HG03571 (cell line): Measurements from ENCODE around the gene PDE8A.

Source experiments
- ATAC-seq: cut with Tn5 transposase; IDR thresholded peaks from one replicate; pipeline ENCODE4 v1.9.1; 2021; ENCODE audit not compliant: unreplicated experiment

PDE8A gene

DNA sequence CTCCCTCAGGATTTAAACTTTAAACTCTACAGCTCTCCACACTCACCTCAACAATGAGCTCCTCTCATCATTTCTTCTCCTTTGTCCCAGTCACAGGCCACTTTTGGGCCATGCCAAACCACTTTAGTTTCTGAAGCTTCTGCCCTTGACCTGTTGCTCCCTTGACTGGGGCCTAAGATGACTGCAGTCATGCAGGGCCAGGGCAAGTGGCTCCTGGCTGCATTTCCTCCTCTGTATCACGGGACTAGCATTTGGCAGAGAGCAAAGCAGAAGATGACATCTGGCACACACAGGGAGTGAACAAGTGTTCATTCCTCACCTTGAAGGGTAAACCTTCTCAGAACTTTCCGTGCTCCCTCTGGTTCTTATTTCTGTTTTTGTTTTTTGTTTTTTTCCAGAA lies 136.9 kb downstream of the PDE8A start:
- no peak for ATAC-seq

DNA sequence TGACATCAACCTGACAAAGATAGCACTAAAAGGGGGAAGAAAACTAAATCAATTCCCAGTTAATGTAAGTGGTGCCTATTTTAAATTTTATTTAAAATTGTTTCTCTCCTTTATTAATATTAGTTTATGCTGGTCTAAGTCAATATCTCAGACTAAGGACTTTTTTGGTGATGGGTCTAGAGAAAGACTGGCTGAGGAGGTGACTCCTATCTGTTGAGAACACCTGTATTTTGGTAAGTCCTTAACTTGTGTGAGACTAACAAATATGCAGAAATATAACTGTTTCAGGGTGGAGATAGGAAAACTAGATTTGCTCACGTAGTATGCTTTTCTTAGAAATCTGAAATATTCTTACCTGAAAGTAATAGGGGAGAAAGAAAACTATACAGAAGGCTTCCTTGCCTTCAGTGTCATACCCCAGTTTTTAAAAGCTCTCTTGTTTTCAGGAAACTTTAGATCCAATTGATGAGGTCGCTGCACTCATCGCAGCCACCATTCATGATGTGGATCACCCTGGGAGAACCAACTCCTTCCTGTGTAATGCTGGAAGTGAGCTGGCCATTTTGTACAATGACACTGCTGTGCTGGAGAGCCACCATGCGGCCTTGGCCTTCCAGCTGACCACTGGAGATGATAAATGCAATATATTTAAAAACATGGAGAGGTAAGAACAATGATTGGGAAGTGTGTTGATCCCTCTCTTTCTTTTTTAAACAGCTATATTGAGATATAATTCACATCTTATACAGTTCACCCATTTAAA lies 138.9 kb downstream of the PDE8A start:
- ATAC-seq: no peak

DNA sequence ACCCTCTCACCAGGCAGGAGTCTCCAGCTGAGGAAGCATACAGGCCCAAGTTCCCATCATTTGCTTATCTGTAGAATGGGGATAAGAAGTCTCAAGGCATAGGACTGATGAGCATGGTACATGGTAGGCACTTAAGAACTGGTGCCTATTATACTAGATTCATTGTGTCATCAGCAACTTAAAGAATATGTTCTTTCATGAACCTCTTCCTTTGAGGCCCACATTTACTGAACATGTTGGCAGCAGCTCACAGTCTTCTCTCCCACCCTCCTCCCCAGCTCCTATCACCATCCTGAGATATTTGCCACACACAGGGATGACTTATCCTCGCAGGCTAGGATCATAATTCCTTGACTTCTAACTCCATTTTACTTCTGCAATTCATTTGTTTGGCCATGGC lies 142.5 kb downstream of the PDE8A start:
- ATAC-seq: no peak

DNA sequence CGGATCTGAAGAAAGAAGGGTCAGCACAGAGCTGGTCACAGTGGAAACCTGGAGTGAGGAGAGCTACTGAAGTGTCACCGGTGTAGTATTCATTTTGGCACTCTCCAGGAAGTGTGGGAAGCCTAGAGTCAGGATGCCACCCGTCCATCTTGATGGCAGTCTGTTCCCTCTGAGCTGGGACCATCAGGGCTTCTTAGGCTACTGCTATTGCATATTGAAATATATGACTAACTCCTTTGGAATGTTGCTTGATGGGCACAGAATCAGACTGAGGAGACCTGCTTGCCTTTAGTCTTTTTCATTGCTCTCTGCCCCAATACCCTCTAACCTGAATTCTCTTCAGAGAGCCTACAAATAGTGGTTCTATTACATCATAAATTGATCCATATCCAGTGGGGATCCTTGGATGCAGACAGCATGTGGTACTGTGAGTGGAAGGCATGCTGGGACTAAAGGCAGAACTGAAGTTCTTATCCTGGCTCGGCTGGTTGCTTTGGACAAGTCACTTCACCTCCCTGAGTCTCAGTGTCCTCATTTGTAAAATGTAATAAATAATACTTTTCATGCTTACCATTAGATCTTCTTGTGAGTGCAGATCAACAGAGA lies 143.5 kb downstream of the PDE8A start:
- ATAC-seq: no peak

DNA sequence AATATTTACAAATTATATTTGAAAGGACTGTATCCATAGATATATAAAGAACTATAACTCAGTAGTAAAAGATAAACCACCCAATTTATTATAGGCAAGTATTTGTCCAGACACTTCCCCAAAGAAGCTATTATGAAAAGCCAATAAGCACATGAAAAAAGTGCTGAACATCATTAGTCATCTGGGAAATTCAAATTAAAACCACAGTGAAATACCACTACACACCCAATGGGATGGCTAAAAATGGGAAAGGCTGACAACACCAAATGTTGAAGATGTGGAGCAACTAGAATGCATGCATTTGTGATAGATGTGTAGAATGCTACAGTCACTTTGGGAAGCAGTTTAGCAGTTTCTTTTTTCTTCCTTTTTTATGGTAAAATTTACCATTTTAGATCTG lies 147.0 kb downstream of the PDE8A start:
- no peak for ATAC-seq

DNA sequence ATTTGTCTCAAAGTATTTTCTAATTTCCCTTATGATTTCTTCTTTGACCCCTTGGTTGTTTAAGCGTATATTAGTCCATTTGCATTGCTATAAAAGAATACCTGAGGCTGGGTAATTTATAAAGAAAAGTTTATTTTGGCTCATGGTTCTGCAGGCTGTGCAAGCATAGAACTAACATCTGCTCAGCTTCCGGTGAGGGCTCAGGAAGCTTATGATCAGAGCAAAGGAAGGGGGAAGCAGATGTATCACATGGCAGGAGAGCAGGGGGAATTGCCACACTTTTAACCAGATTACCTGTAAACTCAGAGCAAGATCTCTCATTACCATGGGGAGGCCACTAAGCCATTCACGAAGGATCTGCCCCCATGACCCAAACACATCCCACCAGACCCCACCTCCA lies 148.2 kb downstream of the PDE8A start:
- no peak for ATAC-seq

DNA sequence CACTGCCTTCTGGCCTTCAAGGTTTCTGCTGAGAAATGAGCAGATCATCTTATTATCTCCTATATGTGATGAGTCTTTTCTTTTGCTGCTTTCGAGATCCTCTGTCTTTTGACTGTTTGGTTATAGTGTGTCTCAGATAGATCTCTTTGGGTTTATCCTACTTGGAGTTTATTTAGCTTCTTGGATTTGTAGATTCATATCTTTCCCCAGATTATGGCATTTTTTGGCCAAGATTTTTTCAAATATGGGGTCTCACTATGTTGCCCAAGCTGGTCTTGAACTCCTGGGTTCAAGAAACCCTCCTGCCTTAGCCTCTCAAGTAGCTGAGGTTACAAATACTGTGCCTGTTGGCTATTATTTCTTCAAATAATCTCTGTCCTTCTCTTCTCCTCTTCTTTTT lies 150.3 kb downstream of the PDE8A start:
- ATAC-seq: no peak

DNA sequence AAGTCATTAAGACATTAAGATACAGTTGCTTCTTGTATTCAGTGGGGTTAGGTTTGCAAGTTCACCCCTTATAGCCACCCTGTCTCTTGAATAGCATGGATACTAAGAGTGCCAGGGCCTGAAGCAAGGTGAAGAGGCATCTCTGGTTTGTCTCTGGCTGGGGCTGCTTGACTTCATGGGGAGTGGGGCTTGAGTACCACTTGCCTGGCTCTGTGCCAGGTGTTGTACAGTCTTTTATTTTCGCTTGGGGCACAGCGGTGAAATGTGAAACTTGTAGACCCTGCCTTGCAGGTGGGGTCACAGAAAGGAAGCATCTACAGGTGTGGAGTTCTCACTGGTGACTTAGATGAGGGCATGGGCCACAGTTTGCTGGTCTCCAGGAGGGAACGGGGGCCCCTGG lies 152.1 kb downstream of the PDE8A start:
- no peak for ATAC-seq

DNA sequence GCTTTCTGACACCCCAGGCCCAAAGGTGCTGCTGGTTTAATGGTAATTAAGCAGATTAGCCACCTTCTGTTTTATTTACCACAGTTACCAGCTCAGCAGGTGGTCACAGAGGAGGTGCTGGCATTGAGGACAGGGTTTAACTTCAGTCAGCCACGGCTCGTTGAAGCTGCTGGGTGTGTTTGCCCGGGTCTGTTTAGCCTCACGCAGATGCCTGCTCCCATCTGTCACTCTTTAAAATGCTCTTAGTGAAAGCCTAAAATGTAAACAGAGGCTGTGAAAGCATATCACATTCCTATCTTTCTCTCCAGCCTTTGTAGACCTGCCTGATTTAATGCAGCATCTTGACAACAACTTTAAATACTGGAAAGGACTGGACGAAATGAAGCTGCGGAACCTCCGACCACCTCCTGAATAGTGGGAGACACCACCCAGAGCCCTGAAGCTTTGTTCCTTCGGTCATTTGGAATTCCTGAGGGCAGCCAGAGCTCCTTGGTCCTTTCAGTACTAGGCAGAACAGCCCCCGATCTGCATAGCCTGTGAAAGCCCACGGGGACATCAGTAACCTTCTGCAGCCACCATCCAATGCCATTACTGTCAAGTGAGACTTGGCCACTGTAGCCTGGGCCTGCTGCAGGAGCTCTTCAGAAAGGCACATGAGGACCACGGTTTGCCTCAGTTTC lies 156.0 kb downstream of the PDE8A start:
- ATAC-seq: no peak

DNA sequence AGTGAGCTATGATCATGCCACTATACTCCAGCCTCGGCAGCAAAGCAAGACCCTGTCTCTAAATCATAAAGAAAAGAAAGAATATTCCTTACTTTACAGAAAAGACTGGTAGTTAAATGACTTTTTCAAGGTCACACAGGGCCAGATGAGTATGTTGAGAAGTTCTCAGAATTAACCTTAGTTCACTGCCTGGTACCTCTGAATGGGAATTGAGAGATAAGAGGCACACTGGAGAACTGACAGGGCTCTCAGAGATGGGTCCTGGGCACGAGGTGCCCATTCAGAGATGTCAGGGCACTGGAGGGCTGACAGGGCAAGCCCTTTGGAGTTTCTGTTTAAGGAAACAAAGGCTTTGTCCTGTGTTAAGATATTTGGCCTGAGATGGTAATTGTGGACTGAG lies 157.7 kb downstream of the PDE8A start:
- ATAC-seq: no peak

DNA sequence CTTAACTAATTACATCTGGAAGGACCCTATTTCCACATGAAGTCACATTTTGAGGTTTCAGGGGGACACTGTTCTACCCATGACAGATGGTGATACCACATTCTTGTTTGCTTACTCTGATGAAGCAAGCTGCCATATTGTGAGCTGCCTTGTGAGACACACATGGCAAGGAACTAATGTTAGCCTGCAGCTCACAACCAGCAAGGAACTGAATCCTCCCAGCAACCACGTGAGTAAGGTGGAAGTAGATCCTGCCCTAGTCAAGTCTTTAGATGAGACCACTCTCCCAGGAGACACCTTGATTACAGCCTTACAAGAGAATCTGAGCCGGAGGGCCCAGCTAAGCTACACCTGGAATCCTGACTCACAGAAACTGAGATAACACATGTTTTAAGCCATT lies 160.1 kb downstream of the PDE8A start:
- ATAC-seq: no peak

DNA sequence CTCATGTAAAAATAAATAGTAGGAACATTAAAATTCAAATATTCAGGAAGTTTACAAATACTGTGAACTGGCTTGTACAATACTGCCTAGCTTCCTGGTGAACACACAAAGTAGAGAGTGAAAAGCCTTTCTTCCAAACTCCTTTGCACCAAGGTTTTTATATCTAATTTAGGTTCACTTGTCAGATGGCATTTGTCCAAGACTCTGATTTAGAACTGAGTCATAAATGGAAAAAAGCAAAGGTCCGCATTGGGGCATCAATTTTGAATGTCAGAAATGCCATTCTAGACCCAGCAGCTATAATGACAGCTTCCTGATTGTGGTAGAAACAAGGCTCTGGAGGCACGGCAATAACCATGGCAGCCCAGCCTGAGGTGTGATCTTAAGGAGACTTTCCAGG lies 160.7 kb downstream of the PDE8A start:
- ATAC-seq: no peak

DNA sequence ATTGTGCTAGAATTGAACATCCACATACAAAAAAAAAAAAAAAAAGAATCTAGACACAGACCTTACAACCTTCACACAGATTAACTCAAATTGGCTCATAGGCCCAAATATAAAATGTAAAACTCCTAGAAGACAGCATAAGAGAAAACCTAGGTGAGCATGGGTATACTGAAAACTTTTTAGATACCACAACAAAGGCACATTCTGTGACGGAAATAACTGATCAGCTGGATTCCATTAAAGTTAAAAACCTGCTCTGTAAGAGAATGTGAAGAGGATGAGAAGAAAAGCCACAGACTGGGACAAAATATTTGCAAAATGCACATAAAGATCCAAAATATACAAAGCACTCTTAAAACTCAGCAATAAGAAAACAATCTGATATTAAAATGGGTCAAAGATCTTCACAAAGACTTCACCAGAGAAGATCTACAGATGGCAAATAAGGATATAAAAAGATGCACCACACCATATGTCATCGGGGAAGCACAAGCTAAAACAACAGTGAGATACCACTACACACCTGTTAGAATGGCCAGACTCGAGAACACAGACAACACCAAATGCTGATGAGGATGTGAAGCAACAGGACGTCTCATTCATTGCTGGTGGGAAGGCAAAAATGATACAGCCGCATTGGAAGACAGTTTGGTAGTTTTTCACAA lies 167.9 kb downstream of the PDE8A start:
- no peak for ATAC-seq

DNA sequence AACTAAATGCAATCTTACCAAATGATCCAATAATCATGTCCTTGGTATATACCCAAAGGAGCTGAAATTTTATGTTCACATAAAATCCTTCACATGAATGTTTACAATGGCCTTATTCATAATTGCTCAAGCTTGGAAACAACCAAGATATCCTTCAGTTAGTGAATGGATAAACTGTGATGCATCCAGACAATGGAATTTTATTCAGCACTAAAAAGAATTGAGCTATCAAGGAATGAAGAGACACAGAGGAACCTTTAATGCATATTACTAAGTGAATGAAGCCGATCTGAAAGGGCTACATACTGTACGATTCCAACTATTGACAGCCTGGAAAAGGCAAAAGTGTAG lies 168.4 kb downstream of the PDE8A start:
- ATAC-seq: no peak

DNA sequence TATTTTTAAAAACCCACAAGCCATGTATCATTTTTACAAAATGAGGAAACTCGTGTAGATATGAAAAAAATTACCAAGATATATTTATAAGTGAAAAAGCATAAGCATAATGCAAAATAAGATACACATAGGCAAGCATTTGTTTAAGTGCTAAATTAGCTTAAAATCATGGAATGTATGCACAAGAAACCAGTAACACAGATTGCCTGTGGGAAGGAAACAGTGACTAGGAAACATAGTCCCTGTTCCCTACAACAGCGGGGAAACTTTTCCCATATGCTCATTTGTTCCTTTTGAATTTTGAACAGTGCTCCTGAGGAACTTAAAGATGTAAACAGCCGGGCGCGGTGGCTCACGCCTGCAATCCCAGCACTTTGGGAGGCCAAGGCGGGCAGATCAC lies 169.5 kb downstream of the PDE8A start:
- ATAC-seq: no peak

DNA sequence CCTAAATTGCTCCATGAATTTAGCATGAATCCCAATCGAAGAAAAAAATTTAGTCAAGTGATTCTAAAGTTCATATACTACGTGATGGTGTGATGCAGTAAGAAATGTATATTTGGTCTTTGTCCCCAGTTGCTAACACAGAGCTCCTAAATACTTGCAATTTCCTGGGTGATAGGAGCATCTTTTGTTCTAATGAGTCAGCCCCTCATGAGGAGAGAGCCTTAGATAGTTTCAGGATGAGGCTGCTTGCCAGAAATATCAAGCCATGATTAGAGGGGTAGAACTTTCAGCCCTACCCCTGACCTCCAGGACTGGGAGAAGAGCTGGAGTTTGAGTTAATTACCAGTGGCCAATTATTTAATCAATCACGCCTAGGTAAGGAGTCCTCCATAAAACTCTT lies 170.2 kb downstream of the PDE8A start:
- no peak for ATAC-seq

DNA sequence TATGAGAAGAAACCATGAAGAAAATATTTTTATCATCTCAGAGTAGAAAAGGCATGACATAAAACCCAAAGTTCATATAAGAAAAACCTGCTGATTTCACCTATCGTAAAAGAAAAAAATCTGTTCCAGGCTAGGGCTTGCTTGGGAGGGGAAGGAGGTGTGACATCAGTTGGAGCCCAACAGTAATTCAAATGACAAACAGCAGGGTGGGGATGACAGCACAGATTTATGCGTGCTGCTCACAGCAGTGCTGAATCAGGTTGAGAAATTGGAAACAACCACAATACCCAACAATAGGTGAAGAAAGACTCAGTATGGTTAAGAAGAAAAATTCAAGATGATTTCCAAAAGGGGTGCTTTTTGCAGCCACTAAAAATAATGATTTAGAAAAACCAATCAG lies 172.4 kb downstream of the PDE8A start:
- no peak for ATAC-seq

DNA sequence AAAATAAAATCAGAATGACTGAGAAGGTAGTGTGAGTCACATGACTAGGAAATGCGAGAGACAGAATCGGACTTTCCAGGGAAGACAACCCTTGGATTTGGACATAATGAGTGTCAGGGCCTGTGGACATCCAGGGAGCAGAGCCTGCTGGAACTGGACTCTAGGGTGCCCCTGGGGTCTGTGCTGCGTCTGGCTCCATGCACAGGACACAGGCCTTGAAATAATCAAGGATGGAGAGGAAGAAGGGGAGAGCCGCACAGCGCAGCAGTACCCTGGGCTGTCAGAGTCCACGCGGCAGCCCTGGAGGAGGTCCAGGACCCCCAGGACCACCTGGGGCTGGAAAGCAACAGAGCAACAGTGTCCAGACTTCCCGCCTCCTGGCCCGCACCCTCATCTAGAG lies 173.7 kb downstream of the PDE8A start:
- no peak for ATAC-seq

DNA sequence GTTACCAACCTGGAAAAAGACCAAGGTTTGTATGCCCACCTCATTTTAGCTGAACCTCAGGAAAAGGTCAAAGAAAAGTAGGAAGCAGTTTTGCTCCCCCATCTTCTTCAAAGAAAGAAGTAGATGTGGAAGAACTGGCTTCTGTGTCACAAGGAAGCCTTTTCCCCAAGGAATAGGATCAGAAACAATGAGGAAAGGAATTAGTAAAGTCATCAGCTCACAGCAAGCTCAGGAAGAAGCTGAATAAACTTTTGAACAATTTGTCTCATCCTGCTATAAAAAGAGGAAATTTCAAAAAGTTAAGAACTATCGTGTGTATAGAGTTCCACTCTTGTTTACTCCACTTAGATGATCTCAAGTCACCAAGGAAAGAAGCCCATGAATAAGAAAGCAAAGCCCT lies 174.2 kb downstream of the PDE8A start:
- ATAC-seq: no peak

DNA sequence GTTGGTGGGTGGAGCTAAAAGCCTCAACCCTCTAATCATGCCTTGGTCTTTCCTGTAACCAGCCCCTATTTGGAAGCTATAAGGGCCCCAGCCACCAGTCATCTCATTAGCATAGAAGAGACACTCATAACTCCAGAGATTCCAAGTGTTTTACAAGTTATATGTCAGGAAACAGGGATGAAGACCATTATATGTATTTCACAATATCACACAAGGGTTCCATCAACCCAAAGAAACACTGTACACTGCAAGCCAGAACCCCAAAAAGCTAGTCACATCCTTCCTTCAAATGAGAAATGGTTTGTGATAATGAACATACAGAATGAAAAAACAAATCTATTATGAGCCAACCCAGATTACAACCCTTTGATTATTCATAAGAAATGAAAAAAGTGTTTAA lies 175.7 kb downstream of the PDE8A start:
- ATAC-seq: no peak

DNA sequence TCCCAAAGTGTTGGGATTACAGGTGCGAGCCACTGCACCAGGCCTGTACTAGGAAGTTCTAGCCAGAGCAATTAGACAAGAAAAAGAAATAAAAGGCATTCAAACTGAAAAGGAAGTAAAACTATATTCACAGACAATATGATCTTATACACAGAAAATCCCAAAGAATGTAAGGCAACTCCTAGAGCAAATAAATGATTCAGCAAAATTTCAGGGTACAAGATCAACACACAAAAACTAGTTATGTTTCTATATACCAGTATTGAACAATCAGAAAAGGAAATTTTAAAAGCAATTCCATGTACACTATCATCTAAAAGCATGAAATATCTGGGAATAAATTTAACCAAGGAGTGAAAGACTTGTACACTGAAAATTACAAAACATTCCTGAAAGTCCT lies 180.6 kb downstream of the PDE8A start:
- no peak for ATAC-seq

DNA sequence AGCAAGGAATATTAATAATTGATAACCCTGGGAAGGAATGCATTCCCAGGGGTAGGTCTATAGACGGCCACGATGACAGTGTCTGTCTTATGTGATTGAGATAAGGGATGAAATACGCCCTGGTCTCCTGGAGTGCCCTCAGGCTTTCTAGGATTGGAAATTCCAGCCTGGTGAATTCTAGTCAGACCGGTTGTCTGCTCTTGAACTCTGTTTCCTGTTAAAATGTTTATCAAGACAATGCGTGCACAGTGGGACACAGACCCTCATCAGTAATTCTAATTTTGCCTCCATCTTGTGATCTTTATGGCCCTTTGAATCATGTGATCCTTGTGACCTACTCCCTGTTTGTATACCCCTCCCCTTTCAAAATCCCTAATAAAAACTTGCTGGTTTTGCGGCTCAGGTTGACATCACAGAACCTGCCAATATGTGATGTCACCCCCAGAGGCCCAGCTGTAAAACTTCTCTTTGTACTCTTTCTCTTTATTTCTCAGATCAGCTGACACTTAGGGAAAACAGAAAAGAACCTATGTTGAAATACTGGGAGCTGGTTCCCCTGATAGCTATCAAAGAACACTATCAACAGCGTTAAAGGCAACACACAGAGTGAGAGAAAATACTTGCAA lies 183.3 kb downstream of the PDE8A start:
- ATAC-seq: no peak
